Upper lobe of left lung (tissue), 6 donors: ENCODE measurements around the gene MYOF. TPM values are rescaled to one million over a fixed set of nuclear protein-coding genes. Genes with fewer than 3 reads are reported as not detected.
"Not testable (repeated sequence)": the region's sequence is repeated elsewhere in the genome, so short reads cannot be mapped to it uniquely, and the experiment has no call there.

Source experiments
- ATAC-seq, 2 donors: fragments of 200-7000 bp; cut with Tn5 transposase; one replicate each; pipeline ENCODE4 v1.9.1; 2022; ENCODE audit warnings: mild to moderate bottlenecking in 2 of 2, moderate library complexity in 2 of 2; ENCODE audit not compliant: low FRiP score in 2 of 2
- DNase-seq, 2 donors: peaks; one replicate each; pipeline ENCODE4 v3.0.0-alpha.2; 2019 to 2020
- H3K27ac ChIP-seq, 4 donors: fragments of 200-600 bp; sonication (generic); one replicate each; pipeline ENCODE4 v1.5.1; 2016 to 2019
- H3K27me3 ChIP-seq, 4 donors: fragments of 200-600 bp; sonication (generic); one replicate each; pipeline ENCODE4 v1.5.1; 2017 to 2019
- H3K36me3 ChIP-seq, 4 donors: fragments of 200-600 bp; sonication (generic); one replicate each; pipeline ENCODE4 v1.5.1; 2016 to 2019
- H3K4me1 ChIP-seq, 4 donors: fragments of 200-600 bp; sonication (generic); one replicate each; pipeline ENCODE4 v1.5.1; 2018 to 2019
- H3K4me3 ChIP-seq, 4 donors: fragments of 200-600 bp; sonication (generic); one replicate each; pipeline ENCODE4 v1.5.1; 2017 to 2019; ENCODE audit warnings: mild to moderate bottlenecking in 2 of 4, moderate library complexity in 1 of 4
- H3K9me3 ChIP-seq, 4 donors: fragments of 200-600 bp; sonication (generic); one replicate each; pipeline ENCODE4 v1.5.1; 2018 to 2019
- CTCF ChIP-seq, 6 experiments: fragments of 450-650 bp in 4 of 6; fragments of 200-600 bp in 2 of 6; sonication (generic) in 2 of 6; IDR thresholded peaks; one replicate each; pipeline ENCODE4 v1.5.1; 2016 to 2019; ENCODE audit warnings: antibody characterized with exemption in 6 of 6
- EP300 ChIP-seq, 4 donors: sonication (generic); formaldehyde crosslinking; IDR thresholded peaks; one replicate each; pipeline ENCODE4 v1.5.1; 2017; ENCODE audit warnings: antibody characterized with exemption in 4 of 4, control low read depth in 2 of 4
- POLR2A ChIP-seq, 4 donors: fragments of 450-650 bp; IDR thresholded peaks; one replicate each; pipeline ENCODE4 v1.5.1; 2016 to 2017; ENCODE audit warnings: antibody characterized with exemption in 4 of 4, mild to moderate bottlenecking in 2 of 4
- POLR2AphosphoS5 ChIP-seq, 2 donors: sonication (generic); formaldehyde crosslinking; IDR thresholded peaks; one replicate each; pipeline ENCODE4 v1.5.1; 2017; ENCODE audit warnings: antibody characterized with exemption in 2 of 2
- WGBS, 2 donors: methylation state at CpG; one replicate each; pipeline ENCODE4 v1.1.5; 2017 to 2018; 5-methylcytosine and 5-hydroxymethylcytosine counted together
- total RNA-seq, 6 donors: library from RNA; depleted of rRNA in 4 of 6; stranded (reverse); fragments of >200 nt in 4 of 6; gene quantifications; one replicate each; pipeline versions ENCODE4 v1.1.0 to v1.2.1, GENCODE V29; 2016 to 2021
- donor health status: DM: no; HTN: no; CAD: no; lungs with moderate emphysema.
- donor health status: DM: no; HTN: yes; CAD: no; lungs with severe emphysema.

MYOF gene
- total RNA-seq, 6 donors from 2014 or later: 83.9 to 168 (median 129) TPM

GRCh38 chr10:93468461-93469213, 13.5 kb downstream of the MYOF start:
- ATAC-seq (peak in 1 of 2 donors; percentile 52), DNase-seq (no peak)
- Histone ChIP-seq H3K27ac (peak overlapping the region; percentile 45 to 73 (median 60)), H3K27me3 (no peaks in the 10 kb centered on the region), H3K4me3 (no peak overlapping the region), H3K36me3 (peaks cover 0 to 2% (median 0%) of the 10 kb centered on the region in 4 donors), H3K4me1 (peaks cover 49 to 73% (median 64%) of the 10 kb centered on the region in 4 donors), H3K9me3 (no peaks in the 10 kb centered on the region)
- TF ChIP-seq CTCF (IDR thresholded peaks at IDR 0.05): no peak
- 87 to 91% methylated on average over 10 of the region's 10 CpGs for WGBS, 2 donors

GRCh38 chr10:93467635-93468034, 14.5 kb downstream of the MYOF start:
- Histone ChIP-seq H3K4me1 (peaks cover 56 to 73% (median 69%) of the 10 kb centered on the region in 4 donors), H3K27ac (peak overlapping the region; percentile 45 to 73 (median 60))
- not testable (repeated sequence) for H3K36me3 ChIP-seq, H3K4me3 ChIP-seq, H3K27me3 ChIP-seq, H3K9me3 ChIP-seq, ATAC-seq, DNase-seq
- WGBS, 2 donors: 88 to 97% methylated on average over 4 of the region's 4 CpGs

- DNase-seq (peak; percentile 43 to 94), ATAC-seq (peak; percentile 65 to 84)
- WGBS, 2 donors: 40% methylated on average over 8 of the region's 8 CpGs; no CpG with 5 or more reads in 1 of the 2 donors
- Histone ChIP-seq H3K36me3 (peaks cover 0 to 2% (median 0%) of the 10 kb centered on the region in 4 donors), H3K4me3 (no peak overlapping the region), H3K4me1 (peaks cover 61 to 80% (median 74%) of the 10 kb centered on the region in 4 donors), H3K27ac (peak overlapping the region; percentile 81 to 93 (median 86)), H3K9me3 (no peaks in the 10 kb centered on the region), H3K27me3 (no peaks in the 10 kb centered on the region)
- TF ChIP-seq POLR2A (IDR thresholded peaks at IDR 0.05) (peak in 1 of 4 donors; percentile 35), CTCF (IDR thresholded peaks at IDR 0.05) (no peak), POLR2AphosphoS5 (IDR thresholded peaks at IDR 0.05) (peak; percentile 26 to 64), EP300 (IDR thresholded peaks at IDR 0.05) (peak in 1 of 4 donors; percentile 54)
Measured at GRCh38 chr10:93465806-93466675, 16.1 kb downstream of the MYOF start.

GRCh38 chr10:93464776-93465388, 17.3 kb downstream of the MYOF start:
- H3K27ac ChIP-seq: peak overlapping the region; percentile 81 to 93 (median 86)
- WGBS, 2 donors: 85 to 89% methylated on average over 5 of the region's 5 CpGs

More at GRCh38 chr10:93464776-93465388, 17.3 kb downstream of the MYOF start:
- DNase-seq (no peak), ATAC-seq (peak in 1 of 2 donors; percentile 38)
- TF ChIP-seq EP300 (IDR thresholded peaks at IDR 0.05) (no peak), POLR2A (IDR thresholded peaks at IDR 0.05) (no peak), POLR2AphosphoS5 (IDR thresholded peaks at IDR 0.05) (no peak), CTCF (IDR thresholded peaks at IDR 0.05) (no peak)
- Histone ChIP-seq H3K9me3 (no peaks in the 10 kb centered on the region), H3K4me1 (peaks cover 61 to 77% (median 72%) of the 10 kb centered on the region in 4 donors), H3K4me3 (no peak overlapping the region), H3K27me3 (no peaks in the 10 kb centered on the region), H3K36me3 (peaks cover 0 to 2% (median 0%) of the 10 kb centered on the region in 4 donors)
